Common myeloid progenitor, CD34-positive (primary cell): Measurements from ENCODE around the gene CLIC3.
A peak's percentile ranks its signal among the peaks of the same experiment; 100 is the strongest.

ENCODE experiments used
- CTCF ChIA-PET: fragments of 350-600 bp; sonication (Branson Sonifier 250); formaldehyde crosslinking; loops from one replicate; lab custom pipeline; 2021; ENCODE audit warnings: antibody characterized with exemption; lab: Charles Lee
- POLR2A ChIA-PET: fragments of 350-600 bp; sonication (Branson Sonifier 250); formaldehyde crosslinking; loops from one replicate; lab custom pipeline; 2021; ENCODE audit warnings: antibody characterized with exemption; lab: Charles Lee
- DNase-seq, 3 donors: peaks; one replicate each; pipeline versions ENCODE4 v3.0.0 to v3.0.0-alpha.2; 2013
- H3K27ac ChIP-seq, 2 experiments: 1 replicate in 1 of 2; 2 replicates in 1 of 2; pipeline ENCODE4 v1.7.0; 2013; ENCODE audit warnings: inconsistent platforms in 2 of 2, low read length in 2 of 2, mild to moderate bottlenecking in 2 of 2, low read depth in 1 of 2, moderate library complexity in 1 of 2; ENCODE audit not compliant: severe bottlenecking in 2 of 2, insufficient read depth in 1 of 2, poor library complexity in 1 of 2
- H3K27me3 ChIP-seq, 5 experiments: replicated peaks in 2 of 5; 1 replicate in 3 of 5; 2 replicates in 2 of 5; pipeline versions ENCODE4 v1.6.1 to v1.7.0; 2013; ENCODE audit warnings: low read length in 4 of 5, mild to moderate bottlenecking in 2 of 5, moderate library complexity in 2 of 5, inconsistent platforms in 1 of 5; ENCODE audit not compliant: insufficient read depth in 5 of 5, control insufficient read depth in 4 of 5
- H3K36me3 ChIP-seq, 4 experiments: 1 replicate in 2 of 4; 2 replicates in 2 of 4; pipeline versions ENCODE4 v1.6.1 to v1.7.0; 2013; ENCODE audit warnings: low read length in 3 of 4, control low read depth in 1 of 4, mild to moderate bottlenecking in 1 of 4; ENCODE audit not compliant: control insufficient read depth in 4 of 4, insufficient read depth in 4 of 4
- H3K4me1 ChIP-seq, 4 experiments: 1 replicate in 3 of 4; 2 replicates in 1 of 4; pipeline versions ENCODE4 v1.6.1 to v1.7.1; 2013; ENCODE audit warnings: low read length in 3 of 4, mild to moderate bottlenecking in 3 of 4, control low read depth in 1 of 4, inconsistent platforms in 1 of 4, moderate library complexity in 1 of 4; ENCODE audit not compliant: control insufficient read depth in 4 of 4, insufficient read depth in 4 of 4; ENCODE audit errors: control extremely low read depth in 1 of 4
- H3K4me3 ChIP-seq, 7 experiments: 1 replicate in 4 of 7; 2 replicates in 3 of 7; pipeline versions ENCODE4 v1.5.1 to v1.7.0; 2013; ENCODE audit warnings: mild to moderate bottlenecking in 7 of 7, low read length in 6 of 7, moderate library complexity in 6 of 7, inconsistent platforms in 2 of 7, low read depth in 2 of 7, control low read depth in 1 of 7; ENCODE audit not compliant: insufficient read depth in 4 of 7, control insufficient read depth in 1 of 7; ENCODE audit errors: extremely low read depth in 1 of 7
- H3K9me3 ChIP-seq, 5 experiments: 1 replicate in 4 of 5; 2 replicates in 1 of 5; pipeline versions ENCODE4 v1.6.1 to v1.7.1; 2013; ENCODE audit warnings: low read length in 4 of 5, mild to moderate bottlenecking in 2 of 5, inconsistent platforms in 1 of 5, low read depth in 1 of 5, moderate library complexity in 1 of 5; ENCODE audit not compliant: control insufficient read depth in 4 of 5, insufficient read depth in 2 of 5; ENCODE audit errors: control extremely low read depth in 1 of 5
- WGBS: methylation state at CpG from one replicate; pipeline ENCODE4 v1.1.5; 2013; ENCODE audit not compliant: insufficient coverage; 5-methylcytosine and 5-hydroxymethylcytosine counted together

Gene CLIC3

GRCh38 chr9:136969150-136969549 is 27.2 kb downstream of the CLIC3 start:
- no peaks in the 10 kb centered on the region for H3K36me3 ChIP-seq
- H3K9me3 ChIP-seq, result no peaks in the 10 kb centered on the region
- POLR2A ChIA-PET, result no interaction called here
- CTCF ChIA-PET, result interaction anchor here (1.1 kb wide), 1 partner anchor 66 kb away, joined by 4 read pairs; no protein-coding TSS in a partner anchor
- H3K27me3 ChIP-seq, result peaks cover 0 to 2% (median 0%) of the 10 kb centered on the region in 5 experiments
- 93% methylated on average over 15 of the region's 17 CpGs for whole genome bisulfite sequencing
- no peak overlapping the region for H3K4me3 ChIP-seq
- H3K4me1 ChIP-seq, result peaks cover 0 to 8% (median 7%) of the 10 kb centered on the region in 4 experiments
- no peak for DNase-seq
- no peak overlapping the region for H3K27ac ChIP-seq

GRCh38 chr9:136968333-136969127 is 27.8 kb downstream of the CLIC3 start:
- H3K9me3 ChIP-seq, result no peaks in the 10 kb centered on the region
- ChIA-PET CTCF (interaction anchor here (1.1 kb wide), 1 partner anchor 66 kb away, joined by 4 read pairs; no protein-coding TSS in a partner anchor), POLR2A (no interaction called here)
- DNase-seq, result no peak
- no peaks in the 10 kb centered on the region for H3K36me3 ChIP-seq
- no peak overlapping the region for H3K4me3 ChIP-seq
- WGBS, result 90% methylated on average over 16 of the region's 17 CpGs
- H3K4me1 ChIP-seq, result peaks cover 0 to 8% (median 7%) of the 10 kb centered on the region in 4 experiments
- H3K27ac ChIP-seq, result no peak overlapping the region
- H3K27me3 ChIP-seq, result peaks cover 0 to 2% (median 0%) of the 10 kb centered on the region in 5 experiments

DNA sequence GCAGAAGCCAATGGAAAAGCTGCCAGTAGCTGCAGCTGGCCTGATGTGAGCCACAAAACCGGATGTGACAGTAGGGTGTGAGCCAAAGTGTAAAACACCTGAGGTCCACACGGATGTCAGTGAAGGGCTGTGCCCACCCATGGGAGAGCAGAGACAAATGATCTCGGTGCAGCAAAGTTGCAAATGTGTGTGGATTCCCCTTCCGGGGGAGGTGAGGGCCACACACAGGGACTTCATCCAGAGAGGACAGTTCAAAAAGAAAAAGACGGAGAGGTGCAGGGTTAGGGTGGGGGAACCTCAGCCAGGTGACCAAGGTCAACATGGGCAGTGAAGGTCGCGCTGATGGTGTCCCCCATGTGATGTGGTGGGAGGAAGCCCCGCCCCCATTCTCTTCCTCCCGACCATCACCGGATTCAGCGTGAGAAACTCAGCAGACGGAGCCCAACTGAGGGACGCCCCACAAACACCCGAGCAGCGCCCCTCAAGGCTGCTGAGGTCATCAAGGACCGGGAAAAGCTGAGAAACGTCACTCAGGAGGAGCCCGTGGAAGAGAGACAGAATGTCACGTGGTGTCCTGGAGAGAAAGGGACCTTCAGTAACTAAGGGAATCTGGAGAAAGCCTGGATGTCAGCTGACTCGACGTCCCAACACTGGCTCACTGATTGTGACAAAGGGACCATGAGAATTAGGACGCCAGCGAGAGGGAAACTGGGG is 30.4 kb downstream of the CLIC3 start:
- Histone ChIP-seq H3K27me3 (peaks cover 0 to 2% (median 0%) of the 10 kb centered on the region in 5 experiments), H3K4me1 (peaks cover 0 to 8% (median 7%) of the 10 kb centered on the region in 4 experiments), H3K27ac (no peak overlapping the region), H3K36me3 (no peaks in the 10 kb centered on the region), H3K4me3 (peak overlapping the region in 2 of 7 experiments; percentile 30 to 48), H3K9me3 (no peaks in the 10 kb centered on the region)
- ChIA-PET POLR2A (no interaction called here), CTCF (interaction anchor here (1.4 to 3.4 kb wide), 2 partner anchors 10 to 60 kb away, joined by 4 to 10 read pairs; no protein-coding TSS in a partner anchor)
- 32% methylated on average over 20 of the region's 23 CpGs for WGBS
- peak in 1 of 3 donors; percentile 23 for DNase-seq

DNA sequence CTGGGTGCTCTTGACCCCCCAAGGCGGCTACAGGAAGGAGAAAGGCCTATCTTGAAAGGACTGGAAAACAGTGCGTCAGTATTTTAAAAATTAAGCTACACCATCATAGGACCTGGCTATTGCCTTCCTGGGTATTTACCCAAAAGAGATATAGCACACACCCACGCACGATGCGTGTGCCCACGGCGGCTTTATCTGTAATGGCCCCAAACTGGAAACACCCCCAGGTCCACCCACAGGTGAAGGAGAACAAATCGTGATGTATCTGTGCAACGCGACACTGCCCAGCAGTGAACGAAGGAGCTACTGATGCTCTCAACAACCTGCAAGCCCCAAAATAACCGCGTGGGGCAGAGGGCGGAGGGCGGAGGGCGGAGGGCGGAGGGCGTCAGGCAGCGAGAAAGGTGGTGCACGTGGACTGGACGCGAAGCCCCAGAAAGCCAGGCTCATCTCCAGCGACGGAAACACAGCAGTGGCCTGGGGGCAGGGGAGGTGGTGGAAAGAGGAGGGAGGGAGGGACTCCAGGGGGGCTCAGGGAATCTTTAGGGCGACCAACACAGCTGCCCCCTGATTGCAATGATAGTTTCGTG is 31.4 kb downstream of the CLIC3 start:
- no peaks in the 10 kb centered on the region for H3K36me3 ChIP-seq
- POLR2A ChIA-PET, result no interaction called here
- no peak overlapping the region for H3K27ac ChIP-seq
- peaks cover 0 to 6% (median 5%) of the 10 kb centered on the region in 4 experiments for H3K4me1 ChIP-seq
- 91% methylated on average over 25 of the region's 26 CpGs for WGBS
- H3K27me3 ChIP-seq, result peaks cover 0 to 2% (median 0%) of the 10 kb centered on the region in 5 experiments
- H3K4me3 ChIP-seq, result no peak overlapping the region
- DNase-seq, result no peak
- H3K9me3 ChIP-seq, result no peaks in the 10 kb centered on the region
- CTCF ChIA-PET, result interaction anchor here (0.6 to 3.4 kb wide), 3 partner anchors 11 to 142 kb away, joined by 3 to 10 read pairs (median 4); no protein-coding TSS in a partner anchor

- 85% methylated on average over 20 of the region's 22 CpGs for WGBS
- DNase-seq, result no peak
- peaks cover 0 to 2% (median 0%) of the 10 kb centered on the region in 5 experiments for H3K27me3 ChIP-seq
- H3K27ac ChIP-seq, result no peak overlapping the region
- POLR2A ChIA-PET, result no interaction called here
- H3K36me3 ChIP-seq, result no peaks in the 10 kb centered on the region
- H3K4me1 ChIP-seq, result peaks cover 0 to 6% (median 5%) of the 10 kb centered on the region in 4 experiments
- CTCF ChIA-PET, result interaction anchor here (0.6 to 3.4 kb wide), 2 partner anchors 11 to 142 kb away, joined by 3 to 10 read pairs; no protein-coding TSS in a partner anchor
- H3K9me3 ChIP-seq, result no peaks in the 10 kb centered on the region
- no peak overlapping the region for H3K4me3 ChIP-seq
Measured at GRCh38 chr9:136964171-136964689, 32.1 kb downstream of the CLIC3 start.

DNA sequence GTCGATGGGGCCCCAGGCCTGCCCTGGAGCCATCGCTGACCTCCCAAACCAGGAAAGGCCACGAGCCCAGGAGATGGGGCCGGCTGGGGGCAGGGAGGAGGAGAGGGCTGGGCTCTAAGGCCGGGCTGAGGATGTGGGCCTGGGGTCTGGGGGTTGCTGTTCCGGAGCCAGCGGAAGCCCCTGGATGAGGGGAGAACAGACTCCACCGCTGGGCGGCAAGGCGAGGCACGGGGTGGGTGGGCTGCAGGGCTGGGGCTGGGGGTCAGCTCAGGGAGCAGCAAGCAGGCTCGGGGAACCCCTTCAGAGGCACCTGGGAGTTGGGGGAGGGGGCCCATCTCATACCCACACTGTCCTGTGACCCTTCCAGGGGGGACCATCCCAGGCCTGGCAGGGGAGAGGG is 32.6 kb downstream of the CLIC3 start:
- Histone ChIP-seq H3K36me3 (no peaks in the 10 kb centered on the region), H3K4me3 (no peak overlapping the region), H3K4me1 (peaks cover 0 to 6% (median 5%) of the 10 kb centered on the region in 4 experiments), H3K9me3 (no peaks in the 10 kb centered on the region), H3K27ac (no peak overlapping the region), H3K27me3 (peaks cover 0 to 2% (median 0%) of the 10 kb centered on the region in 5 experiments)
- ChIA-PET POLR2A (no interaction called here), CTCF (no interaction called here)
- WGBS, result 71% methylated on average over 1 of the region's 12 CpGs
- no peak for DNase-seq
